K562 (cell line): ENCODE results near the gene NEK3. TPM values are rescaled to one million over a fixed set of nuclear protein-coding genes. Genes with fewer than 3 reads are reported as not detected.

Source experiments
- ARID2 ChIP-seq: fragments of 450-650 bp; IDR thresholded peaks from 2 replicates; pipeline ENCODE4 v1.6.1; 2017; ENCODE audit warnings: antibody characterized with exemption, mild to moderate bottlenecking
- CC2D1A ChIP-seq: fragments of 450-650 bp; IDR thresholded peaks from 2 replicates; pipeline ENCODE4 v1.6.1; 2017; ENCODE audit warnings: mild to moderate bottlenecking
- CREM ChIP-seq: IDR thresholded peaks from 2 replicates; pipeline ENCODE4 v1.6.1; 2014; ENCODE audit warnings: antibody characterized with exemption, low read depth
- EGR1 ChIP-seq: fragments of 450-650 bp; conservative IDR thresholded peaks from 2 replicates; pipeline ENCODE4 v1.6.1; 2017; ENCODE audit warnings: mild to moderate bottlenecking
- ETV1 ChIP-seq: fragments of 450-650 bp; conservative IDR thresholded peaks from 2 replicates; pipeline ENCODE4 v1.6.1; 2016; ENCODE audit warnings: missing genetic modification characterization, control low read depth, low read depth, missing compliant biosample characterization
- FOXA1 ChIP-seq: fragments of 450-650 bp; IDR thresholded peaks from 2 replicates; pipeline ENCODE4 v1.6.1; 2016; ENCODE audit warnings: mild to moderate bottlenecking, borderline replicate concordance
- ILK ChIP-seq: fragments of 450-650 bp; IDR thresholded peaks from 2 replicates; pipeline ENCODE4 v1.6.1; 2016; ENCODE audit warnings: missing genetic modification characterization, low read depth, mild to moderate bottlenecking, missing compliant biosample characterization, moderate library complexity, borderline replicate concordance
- KAT8 ChIP-seq: fragments of 450-650 bp; IDR thresholded peaks from 2 replicates; pipeline ENCODE4 v1.6.1; 2016; ENCODE audit warnings: low read depth, mild to moderate bottlenecking
- KLF16 ChIP-seq: IDR thresholded peaks from 2 replicates; pipeline ENCODE4 v1.6.1; 2016; ENCODE audit warnings: antibody characterized with exemption
- L3MBTL2 ChIP-seq: fragments of 450-650 bp; IDR thresholded peaks from 2 replicates; pipeline ENCODE4 v1.6.1; 2016; ENCODE audit warnings: mild to moderate bottlenecking, moderate library complexity
- NCOA6 ChIP-seq: fragments of 450-650 bp; IDR thresholded peaks from 2 replicates; pipeline ENCODE4 v1.6.1; 2017; ENCODE audit warnings: mild to moderate bottlenecking
- RAD21 ChIP-seq, 2 experiments: fragments of 250-450 bp in 1 of 2; fragments of 450-650 bp in 1 of 2; sonication (Bioruptor Pico) in 1 of 2; formaldehyde crosslinking in 1 of 2; IDR thresholded peaks in 1 of 2; conservative IDR thresholded peaks in 1 of 2; 2 replicates each; pipeline versions ENCODE4 v1.4.0 to v1.8.0; 2020 to 2022; ENCODE audit warnings: mild to moderate bottlenecking in 2 of 2, moderate library complexity in 1 of 2
- RB1 ChIP-seq: fragments of 450-650 bp; IDR thresholded peaks from 2 replicates; pipeline ENCODE4 v1.6.1; 2017; ENCODE audit warnings: low read depth, mild to moderate bottlenecking
- RFX1 ChIP-seq: fragments of 450-650 bp; IDR thresholded peaks from 2 replicates; pipeline ENCODE4 v1.6.1; 2016; ENCODE audit warnings: mild to moderate bottlenecking, moderate library complexity
- SMAD2 ChIP-seq: fragments of 150-350 bp; IDR thresholded peaks from 2 replicates; pipeline ENCODE4 v1.6.1; 2014; ENCODE audit warnings: low read depth, mild to moderate bottlenecking, low read length
- XRCC3 ChIP-seq: fragments of 450-650 bp; IDR thresholded peaks from 2 replicates; pipeline ENCODE4 v1.6.1; 2017; ENCODE audit warnings: mild to moderate bottlenecking, moderate library complexity
- ZEB2 ChIP-seq: fragments of 450-650 bp; IDR thresholded peaks from 2 replicates; pipeline ENCODE4 v1.6.1; 2016
- ZNF695 ChIP-seq: fragments of 450-650 bp; formaldehyde crosslinking; IDR thresholded peaks from 2 replicates; pipeline ENCODE4 v1.4.0; 2020; ENCODE audit warnings: mild to moderate bottlenecking, moderate library complexity
- polyA plus RNA-seq, 8 experiments: library from polyadenylated mRNA; depleted of rRNA in 4 of 8; stranded (reverse) in 5 of 8; unstranded in 3 of 8; fragments of >200 nt; fragmentation: Nextera tagmentation in 2 of 8; fragmentation: Illumina TruSeq in 1 of 8; extraction: Ambion mirVana in 2 of 8; extraction: Trizol in 1 of 8; gene quantifications; 2 replicates each; pipeline versions ENCODE4 v1.2.1 to v1.2.3, GENCODE V29; 2011 to 2014; ENCODE audit warnings: inconsistent platforms in 1 of 8, missing spikeins in 1 of 8
- total RNA-seq, 7 experiments: library from RNA; depleted of rRNA in 6 of 7; stranded (reverse); fragments of >200 nt in 6 of 7; fragmentation: Illumina TruSeq in 2 of 7; extraction: Trizol in 2 of 7; gene quantifications; 2 replicates each; pipeline versions ENCODE4 v1.2.1 to v1.2.3, GENCODE V29; 2011 to 2021; ENCODE audit warnings: low replicate concordance in 1 of 7
- TF ChIP-seq, protein P1 (sequence below), 2 experiments: fragments of 450-650 bp in 1 of 2; sonication (generic) in 1 of 2; formaldehyde crosslinking; conservative IDR thresholded peaks; 2 replicates each; pipeline versions ENCODE4 v1.4.0 to v1.8.1; 2020 to 2022; ENCODE audit warnings: mild to moderate bottlenecking in 1 of 2, missing genetic modification reagents in 1 of 2
- TF ChIP-seq, protein P2 (sequence below), 3 experiments: IDR thresholded peaks in 2 of 3; conservative IDR thresholded peaks in 1 of 3; 2 replicates each; pipeline ENCODE4 v1.5.1; 2011 to 2012; ENCODE audit warnings: low read length in 3 of 3, mild to moderate bottlenecking in 3 of 3, control low read depth in 2 of 3, improper control_type of control experiment in 1 of 3, inconsistent platforms in 1 of 3, low read depth in 1 of 3, mixed read lengths in 1 of 3, moderate library complexity in 1 of 3; ENCODE audit not compliant: insufficient read depth in 2 of 3
- TF ChIP-seq, protein P3 (sequence below): fragments of 450-650 bp; IDR thresholded peaks from 2 replicates; pipeline ENCODE4 v1.6.1; 2016; ENCODE audit warnings: borderline replicate concordance
- TF ChIP-seq, protein P4 (sequence below), 2 experiments: fragments of 450-650 bp; conservative IDR thresholded peaks; 2 replicates each; pipeline ENCODE4 v1.6.1; 2017; ENCODE audit warnings: mild to moderate bottlenecking in 2 of 2, moderate library complexity in 2 of 2

The NEK3 gene
- total and polyA plus RNA-seq, 9 of the 15 experiments (the other 6 are each of a cell fraction or from before 2014, with no cell fraction given), result 6.2 to 11.0 (median 9.3) TPM

DNA sequence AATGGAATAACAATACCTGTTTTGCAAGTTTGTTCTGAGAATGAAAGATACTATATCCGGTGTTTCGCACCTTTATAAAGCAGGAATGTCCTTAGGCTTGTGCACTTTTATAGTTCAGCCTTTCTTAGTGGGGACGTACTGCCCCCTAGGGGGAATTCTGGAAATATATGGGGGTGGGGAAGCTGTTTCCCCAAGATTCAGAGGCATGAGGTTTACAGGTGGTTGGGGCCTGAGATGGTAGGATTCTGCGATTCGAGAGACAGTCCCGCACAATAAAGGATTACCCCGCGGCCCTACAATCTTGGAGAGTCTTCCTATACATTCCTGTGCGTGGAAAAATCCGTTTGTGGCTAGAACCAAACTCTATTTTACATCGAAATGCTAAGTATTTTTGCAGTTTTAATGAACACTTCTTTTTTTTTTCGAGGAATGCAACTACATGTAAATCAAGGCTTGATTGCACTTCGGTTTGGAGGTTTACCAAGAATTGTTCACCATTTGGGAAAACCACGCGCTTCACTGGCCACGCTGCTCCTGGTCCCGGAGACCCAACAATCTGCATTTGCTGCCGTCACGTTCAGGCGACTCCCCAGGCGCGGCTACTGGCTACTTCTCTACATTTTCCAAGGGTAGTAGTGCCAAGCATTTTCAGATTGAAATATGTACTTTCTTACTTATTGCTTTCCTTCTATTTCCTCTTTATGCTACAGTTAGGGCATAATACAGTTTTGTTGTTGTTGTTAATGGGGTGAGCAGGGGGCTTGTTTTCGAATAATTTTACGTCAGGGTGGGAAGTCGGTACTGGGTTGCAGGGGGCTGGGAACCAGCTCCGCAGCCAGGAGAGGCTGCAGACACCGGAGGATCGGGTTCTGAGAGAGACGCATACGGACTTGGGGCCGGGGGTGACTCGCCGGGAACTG lies 31.4 kb downstream of the NEK3 start (continued):
- TF ChIP-seq NCOA6 (no peak), ILK (tag) (no peak), KLF16 (0 out of 2 replicates have a peak, but pooled peaks have one; percentile 8), FOXA1 (no peak), L3MBTL2 (peak; percentile 76), RFX1 (no peak), CC2D1A (peak; percentile 54; the same call in 1 of the 2 replicates), EGR1 (peak; percentile 40), KAT8 (no peak), SMAD2 (no peak), ZNF695 (no peak), ARID2 (peak; percentile 54; the same call in 1 of the 2 replicates), ZEB2 (0 out of 2 replicates have a peak, but pooled peaks have one; percentile 42), XRCC3 (no peak), RB1 (0 out of 2 replicates have a peak, but pooled peaks have one; percentile 18), RAD21 (CRISPR knock-in tag; conservative IDR thresholded peaks at IDR 0.05 in 1 of 2, IDR thresholded peaks at IDR 0.05 in 1 of 2) (peak; percentile 83 to 92), CREM (0 out of 2 replicates have a peak, but pooled peaks have one; percentile 22), ETV1 (tag) (peak; percentile 62; the same call in 1 of the 2 replicates)
- TF ChIP-seq, protein P1, sequence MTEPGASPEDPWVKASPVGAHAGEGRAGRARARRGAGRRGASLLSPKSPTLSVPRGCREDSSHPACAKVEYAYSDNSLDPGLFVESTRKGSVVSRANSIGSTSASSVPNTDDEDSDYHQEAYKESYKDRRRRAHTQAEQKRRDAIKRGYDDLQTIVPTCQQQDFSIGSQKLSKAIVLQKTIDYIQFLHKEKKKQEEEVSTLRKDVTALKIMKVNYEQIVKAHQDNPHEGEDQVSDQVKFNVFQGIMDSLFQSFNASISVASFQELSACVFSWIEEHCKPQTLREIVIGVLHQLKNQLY (CRISPR knock-in tag; conservative IDR thresholded peaks at IDR 0.05), result no peak
- TF ChIP-seq, protein P2, sequence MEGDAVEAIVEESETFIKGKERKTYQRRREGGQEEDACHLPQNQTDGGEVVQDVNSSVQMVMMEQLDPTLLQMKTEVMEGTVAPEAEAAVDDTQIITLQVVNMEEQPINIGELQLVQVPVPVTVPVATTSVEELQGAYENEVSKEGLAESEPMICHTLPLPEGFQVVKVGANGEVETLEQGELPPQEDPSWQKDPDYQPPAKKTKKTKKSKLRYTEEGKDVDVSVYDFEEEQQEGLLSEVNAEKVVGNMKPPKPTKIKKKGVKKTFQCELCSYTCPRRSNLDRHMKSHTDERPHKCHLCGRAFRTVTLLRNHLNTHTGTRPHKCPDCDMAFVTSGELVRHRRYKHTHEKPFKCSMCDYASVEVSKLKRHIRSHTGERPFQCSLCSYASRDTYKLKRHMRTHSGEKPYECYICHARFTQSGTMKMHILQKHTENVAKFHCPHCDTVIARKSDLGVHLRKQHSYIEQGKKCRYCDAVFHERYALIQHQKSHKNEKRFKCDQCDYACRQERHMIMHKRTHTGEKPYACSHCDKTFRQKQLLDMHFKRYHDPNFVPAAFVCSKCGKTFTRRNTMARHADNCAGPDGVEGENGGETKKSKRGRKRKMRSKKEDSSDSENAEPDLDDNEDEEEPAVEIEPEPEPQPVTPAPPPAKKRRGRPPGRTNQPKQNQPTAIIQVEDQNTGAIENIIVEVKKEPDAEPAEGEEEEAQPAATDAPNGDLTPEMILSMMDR (IDR thresholded peaks at IDR 0.05 in 2 of 3, conservative IDR thresholded peaks at IDR 0.05 in 1 of 3; ENCODE audit: insufficient read depth in 2 of 3, low read depth in 1 of 3, low read length in 3 of 3), result peak; percentile 74 to 87 (median 78)
- TF ChIP-seq, protein P3, sequence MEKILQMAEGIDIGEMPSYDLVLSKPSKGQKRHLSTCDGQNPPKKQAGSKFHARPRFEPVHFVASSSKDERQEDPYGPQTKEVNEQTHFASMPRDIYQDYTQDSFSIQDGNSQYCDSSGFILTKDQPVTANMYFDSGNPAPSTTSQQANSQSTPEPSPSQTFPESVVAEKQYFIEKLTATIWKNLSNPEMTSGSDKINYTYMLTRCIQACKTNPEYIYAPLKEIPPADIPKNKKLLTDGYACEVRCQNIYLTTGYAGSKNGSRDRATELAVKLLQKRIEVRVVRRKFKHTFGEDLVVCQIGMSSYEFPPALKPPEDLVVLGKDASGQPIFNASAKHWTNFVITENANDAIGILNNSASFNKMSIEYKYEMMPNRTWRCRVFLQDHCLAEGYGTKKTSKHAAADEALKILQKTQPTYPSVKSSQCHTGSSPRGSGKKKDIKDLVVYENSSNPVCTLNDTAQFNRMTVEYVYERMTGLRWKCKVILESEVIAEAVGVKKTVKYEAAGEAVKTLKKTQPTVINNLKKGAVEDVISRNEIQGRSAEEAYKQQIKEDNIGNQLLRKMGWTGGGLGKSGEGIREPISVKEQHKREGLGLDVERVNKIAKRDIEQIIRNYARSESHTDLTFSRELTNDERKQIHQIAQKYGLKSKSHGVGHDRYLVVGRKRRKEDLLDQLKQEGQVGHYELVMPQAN, result no peak
- TF ChIP-seq, protein P4, sequence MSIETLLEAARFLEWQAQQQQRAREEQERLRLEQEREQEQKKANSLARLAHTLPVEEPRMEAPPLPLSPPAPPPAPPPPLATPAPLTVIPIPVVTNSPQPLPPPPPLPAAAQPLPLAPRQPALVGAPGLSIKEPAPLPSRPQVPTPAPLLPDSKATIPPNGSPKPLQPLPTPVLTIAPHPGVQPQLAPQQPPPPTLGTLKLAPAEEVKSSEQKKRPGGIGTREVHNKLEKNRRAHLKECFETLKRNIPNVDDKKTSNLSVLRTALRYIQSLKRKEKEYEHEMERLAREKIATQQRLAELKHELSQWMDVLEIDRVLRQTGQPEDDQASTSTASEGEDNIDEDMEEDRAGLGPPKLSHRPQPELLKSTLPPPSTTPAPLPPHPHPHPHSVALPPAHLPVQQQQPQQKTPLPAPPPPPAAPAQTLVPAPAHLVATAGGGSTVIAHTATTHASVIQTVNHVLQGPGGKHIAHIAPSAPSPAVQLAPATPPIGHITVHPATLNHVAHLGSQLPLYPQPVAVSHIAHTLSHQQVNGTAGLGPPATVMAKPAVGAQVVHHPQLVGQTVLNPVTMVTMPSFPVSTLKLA (conservative IDR thresholded peaks at IDR 0.05), result peak in 1 of 2 experiments; percentile 35; a peak in 1 of 4 replicates
